Upper lobe of right lung (tissue), 1 donor: ENCODE measurements around the gene MPRIP. TPM values are rescaled to one million over a fixed set of nuclear protein-coding genes. Genes with fewer than 3 reads are reported as not detected.

ENCODE experiments used
- ATAC-seq: fragments of 200-7000 bp; cut with Tn5 transposase; one replicate; pipeline ENCODE4 v1.9.1; 2020; ENCODE audit warnings: mild to moderate bottlenecking, moderate library complexity
- DNase-seq: peaks from one replicate; pipeline ENCODE4 v3.0.0-alpha.2; 2020
- H3K27ac ChIP-seq: fragments of 200-600 bp; one replicate; pipeline ENCODE4 v1.8.0; 2022
- H3K27me3 ChIP-seq: fragments of 200-600 bp; one replicate; pipeline ENCODE4 v1.8.0; 2022; ENCODE audit warnings: mild to moderate bottlenecking
- H3K36me3 ChIP-seq: fragments of 200-600 bp; one replicate; pipeline ENCODE4 v1.8.0; 2022
- H3K4me1 ChIP-seq: fragments of 200-600 bp; one replicate; pipeline ENCODE4 v1.8.0; 2022
- H3K4me3 ChIP-seq: fragments of 200-600 bp; one replicate; pipeline ENCODE4 v1.8.0; 2022; ENCODE audit warnings: mild to moderate bottlenecking
- H3K9me3 ChIP-seq: fragments of 200-600 bp; one replicate; pipeline ENCODE4 v1.8.0; 2022
- CTCF ChIP-seq: fragments of 200-600 bp; IDR thresholded peaks from one replicate; pipeline ENCODE4 v1.8.0; 2022; ENCODE audit warnings: antibody characterized with exemption
- intact Hi-C: fragments of 100-400 bp; cut with DNase I; formaldehyde crosslinking; loops from one replicate; pipeline ENCODE4 v1.11.0; 2022
- total RNA-seq: library from RNA; stranded (reverse); fragmentation: NEBNext Ultra II Directional; extraction: Animal tissue kit (Norgen Biotek cat#: 25700); gene quantifications from one replicate; pipeline ENCODE4 v1.2.1, GENCODE V29; 2021
- donor health status: DM: no; HTN: yes; CAD: no; lungs with severe emphysema.

Gene MPRIP
- total RNA-seq, 1 donor from 2014 or later: 333 TPM

- Histone ChIP-seq H3K36me3 (peaks cover 3% of the 10 kb centered on the region), H3K27me3 (no peaks in the 10 kb centered on the region), H3K4me3 (no peak overlapping the region), H3K27ac (peak overlapping the region; percentile 55), H3K9me3 (no peaks in the 10 kb centered on the region), H3K4me1 (peaks cover 60% of the 10 kb centered on the region)
- DNase-seq (no peak), ATAC-seq (no peak)
- no peak for TF ChIP-seq CTCF
- intact Hi-C loops: no loop called here
Measured at GRCh38 chr17:17106756-17107155, 64.5 kb downstream of the MPRIP start.

GRCh38 chr17:17107281-17107680 lies 65.0 kb downstream of the MPRIP start:
- Histone ChIP-seq H3K27me3 (no peaks in the 10 kb centered on the region), H3K27ac (peak overlapping the region; percentile 55), H3K36me3 (no peaks in the 10 kb centered on the region), H3K4me1 (peaks cover 59% of the 10 kb centered on the region), H3K9me3 (no peaks in the 10 kb centered on the region), H3K4me3 (no peak overlapping the region)
- ATAC-seq: no peak
- DNase-seq: no peak
- no peak for TF ChIP-seq CTCF
- intact Hi-C loops: no loop called here

GRCh38 chr17:17107891-17108431 lies 65.7 kb downstream of the MPRIP start:
- H3K27ac ChIP-seq: peak overlapping the region; percentile 72
- H3K4me3 ChIP-seq: no peak overlapping the region
- DNase-seq: no peak
- TF ChIP-seq CTCF: no peak
- H3K36me3 ChIP-seq: no peaks in the 10 kb centered on the region
- peak; percentile 13 for ATAC-seq
- H3K4me1 ChIP-seq: peaks cover 59% of the 10 kb centered on the region
- no peaks in the 10 kb centered on the region for H3K9me3 ChIP-seq
- no peaks in the 10 kb centered on the region for H3K27me3 ChIP-seq
- intact Hi-C loops: no loop called here

- Histone ChIP-seq H3K27me3 (no peaks in the 10 kb centered on the region), H3K4me1 (peaks cover 59% of the 10 kb centered on the region), H3K36me3 (no peaks in the 10 kb centered on the region), H3K9me3 (no peaks in the 10 kb centered on the region), H3K4me3 (no peak overlapping the region), H3K27ac (peak overlapping the region; percentile 72)
- no peak for TF ChIP-seq CTCF
- intact Hi-C loops: no loop called here
- DNase-seq (peak; percentile 75), ATAC-seq (peak; percentile 67)
Measured at GRCh38 chr17:17108451-17109049, 66.3 kb downstream of the MPRIP start.

GRCh38 chr17:17109256-17109655 lies 67.0 kb downstream of the MPRIP start:
- peak overlapping the region; percentile 72 for H3K27ac ChIP-seq
- no peaks in the 10 kb centered on the region for H3K27me3 ChIP-seq
- DNase-seq: no peak
- TF ChIP-seq CTCF: peak; percentile 19
- intact Hi-C loops: no loop called here
- H3K9me3 ChIP-seq: no peaks in the 10 kb centered on the region
- H3K4me1 ChIP-seq: peaks cover 59% of the 10 kb centered on the region
- H3K36me3 ChIP-seq: no peaks in the 10 kb centered on the region
- peak; percentile 32 for ATAC-seq
- no peak overlapping the region for H3K4me3 ChIP-seq
